ENCODE data around the gene RAVER2. TPM values are rescaled to one million over a fixed set of nuclear protein-coding genes. Genes with fewer than 3 reads are reported as not detected.
"Not testable (repeated sequence)": the region's sequence is repeated elsewhere in the genome, so short reads cannot be mapped to it uniquely, and the experiment has no call there.

Gene RAVER2
- total RNA-seq, 1 donor from 2014 or later = 28.3 TPM

DNA sequence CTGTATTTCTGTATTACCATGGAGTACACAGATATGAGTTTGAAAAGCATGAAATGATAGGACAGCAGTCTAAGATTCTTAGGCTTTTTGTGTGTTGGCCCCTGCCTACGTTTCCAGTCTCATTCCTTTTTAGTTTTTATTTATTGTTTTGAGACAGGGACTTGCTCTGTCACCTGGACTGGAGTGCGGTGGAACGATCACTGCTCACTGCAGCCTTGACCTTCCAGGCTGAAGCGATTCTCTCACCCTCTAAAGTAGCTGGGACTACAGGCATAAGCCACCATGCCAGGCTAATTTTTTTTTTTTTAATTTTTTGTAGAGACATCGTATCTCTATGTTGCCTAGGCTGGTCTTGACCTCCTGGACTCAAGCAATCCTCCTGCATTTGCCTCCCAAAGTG lies 3.8 kb downstream of the RAVER2 start:
- DNase-seq = no peak

DNA sequence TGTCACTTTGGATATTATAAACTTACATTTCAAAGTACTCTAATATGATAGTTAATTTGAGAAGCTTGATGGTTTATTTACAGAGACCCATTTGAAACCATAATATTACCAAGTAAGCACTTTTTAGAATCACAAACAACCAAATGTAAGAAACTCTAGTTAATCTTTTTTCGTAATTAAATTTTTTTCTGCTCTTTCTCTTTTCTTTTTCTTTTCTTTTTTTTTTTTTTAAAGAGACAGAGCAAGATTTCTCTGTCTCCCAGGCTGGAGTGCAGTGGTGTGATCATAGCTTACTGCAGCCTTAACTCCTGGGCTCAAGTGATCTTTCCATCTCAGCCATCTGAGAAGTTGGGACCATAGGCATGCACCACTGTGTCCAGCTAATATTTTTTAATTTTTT lies 5.2 kb downstream of the RAVER2 start:
- no peak for DNase-seq

DNA sequence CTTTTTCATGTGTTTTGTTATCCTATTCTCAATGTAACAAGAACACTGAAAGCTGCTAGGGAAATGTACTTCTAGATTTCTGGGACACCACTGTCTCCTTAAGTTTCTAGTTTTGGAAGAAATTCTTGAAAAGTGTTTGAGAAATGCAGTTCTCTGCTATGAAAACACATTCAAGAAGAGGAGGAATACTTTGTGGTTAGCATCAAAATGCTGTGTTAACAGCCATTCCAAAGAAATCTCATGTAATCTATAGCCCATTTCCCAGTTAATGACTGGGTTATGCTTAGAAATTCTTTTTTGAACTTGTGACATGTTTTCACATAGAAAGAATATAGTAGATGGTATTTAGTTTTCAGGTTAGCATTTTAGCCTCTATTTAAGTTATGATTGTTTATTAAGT lies 6.0 kb downstream of the RAVER2 start:
- DNase-seq = no peak

DNA sequence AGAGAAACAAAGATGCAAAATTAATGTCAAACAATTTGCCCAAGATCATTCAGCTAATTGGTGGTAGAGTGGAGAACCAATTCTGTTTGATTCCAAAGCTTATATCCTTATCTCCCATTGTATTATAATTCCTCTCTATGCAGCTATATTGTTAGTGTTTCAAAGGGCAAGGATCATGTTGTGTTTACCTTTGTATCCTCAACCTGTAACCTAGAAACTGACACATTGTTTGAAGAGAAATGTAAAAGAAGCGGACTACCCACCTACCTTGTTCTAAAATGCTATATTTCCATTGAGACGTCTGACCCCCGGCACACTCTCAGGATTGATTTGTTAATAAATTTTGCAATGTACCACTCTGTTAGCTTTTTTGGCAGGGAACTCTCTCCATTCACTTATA lies 9.3 kb downstream of the RAVER2 start:
- no peak for DNase-seq

DNA sequence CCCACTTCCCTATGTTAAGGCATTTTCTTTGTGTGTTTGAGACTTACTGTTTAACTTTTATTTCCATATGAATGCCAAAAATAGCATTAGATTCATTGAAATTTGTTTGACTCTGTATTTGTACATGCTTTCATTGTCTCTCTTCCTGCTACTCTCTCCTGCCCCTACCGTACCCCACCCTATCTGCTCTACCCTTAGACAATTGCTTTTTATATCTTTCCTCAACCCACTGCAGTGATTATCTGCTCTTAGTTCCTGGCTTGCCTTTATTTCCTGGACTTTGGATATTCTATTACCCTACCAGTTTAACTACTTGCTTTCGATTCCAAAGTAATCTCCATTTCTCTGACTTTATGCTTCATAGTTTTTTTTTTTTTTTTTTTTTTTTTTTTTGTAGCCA lies 10.5 kb downstream of the RAVER2 start:
- DNase-seq = no peak

DNA sequence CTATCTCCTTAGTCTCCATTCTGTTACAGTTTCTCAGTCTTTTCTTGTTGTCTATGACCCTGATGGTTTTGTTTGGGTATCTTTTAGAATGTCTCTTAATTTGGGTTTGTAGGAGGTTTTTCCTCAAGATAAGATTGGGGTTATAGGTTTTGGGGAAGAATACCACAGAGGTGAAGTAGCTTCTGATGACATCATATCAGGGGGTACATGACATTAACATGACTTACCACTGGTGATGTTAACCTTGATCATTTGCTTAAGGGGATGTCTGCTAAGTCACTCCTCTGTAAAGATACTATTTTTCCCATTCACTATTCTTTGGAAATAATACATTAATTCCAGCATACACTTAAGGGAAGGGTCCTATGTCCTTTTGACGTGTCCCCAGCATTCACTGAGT lies 11.9 kb downstream of the RAVER2 start:
- DNase-seq = no peak

DNA sequence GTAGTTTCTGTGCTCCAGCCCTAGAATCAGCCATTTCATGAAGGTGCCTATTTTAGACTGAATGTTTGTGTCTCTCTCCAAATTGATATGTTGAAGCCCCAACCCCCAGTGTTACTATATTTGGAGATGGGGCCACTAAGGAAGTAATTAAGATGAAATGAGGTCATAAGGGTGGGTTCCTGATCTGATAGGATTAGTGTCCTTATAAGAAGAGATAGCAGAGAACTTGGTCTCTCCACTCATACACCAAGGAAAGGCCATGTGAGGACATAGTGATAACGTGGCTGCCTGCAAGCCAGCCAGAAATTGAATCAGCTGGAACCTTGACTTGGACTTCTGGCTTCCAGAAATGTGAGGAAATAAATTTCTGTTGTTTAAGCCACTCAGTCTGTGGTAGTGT lies 12.3 kb downstream of the RAVER2 start:
- DNase-seq = no peak

DNA sequence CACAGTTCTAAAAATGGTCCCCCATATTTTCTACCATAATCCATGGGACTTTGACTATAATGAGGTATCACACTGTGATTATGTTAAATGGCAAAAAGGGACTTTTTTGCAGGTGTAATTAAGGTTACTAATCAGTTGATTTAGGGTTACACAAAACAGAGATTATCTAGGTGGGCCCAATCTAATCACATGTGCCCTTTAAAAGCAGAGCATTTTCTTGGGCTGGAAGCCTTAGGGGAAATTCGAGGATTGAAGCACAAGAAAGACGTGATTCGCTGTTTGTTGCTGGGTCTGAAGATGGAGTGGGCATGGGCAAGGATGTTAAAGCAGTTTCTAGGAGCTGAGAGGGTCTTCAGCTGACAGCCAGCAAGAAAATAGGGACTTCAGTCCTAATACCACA lies 13.4 kb downstream of the RAVER2 start:
- no peak for DNase-seq

DNA sequence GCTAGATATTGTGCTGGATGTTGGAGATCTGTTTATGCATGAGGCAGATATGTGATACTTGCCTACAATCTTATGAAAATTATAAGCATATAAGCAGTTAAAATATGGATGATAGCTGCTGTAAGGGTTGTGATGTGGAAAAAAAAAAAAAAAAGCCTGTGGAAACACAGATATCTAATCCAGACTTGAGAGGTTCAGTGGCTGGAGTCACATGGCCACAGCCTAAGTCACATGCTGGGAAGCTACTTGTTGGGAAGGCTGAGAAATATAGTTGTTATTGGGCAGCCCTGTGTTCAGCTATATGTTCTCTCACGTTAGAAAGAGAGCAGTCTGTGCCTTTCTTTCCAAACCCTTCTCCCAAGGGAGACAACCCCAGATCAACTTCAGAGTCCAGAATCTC lies 15.1 kb downstream of the RAVER2 start:
- DNase-seq = no peak

DNA sequence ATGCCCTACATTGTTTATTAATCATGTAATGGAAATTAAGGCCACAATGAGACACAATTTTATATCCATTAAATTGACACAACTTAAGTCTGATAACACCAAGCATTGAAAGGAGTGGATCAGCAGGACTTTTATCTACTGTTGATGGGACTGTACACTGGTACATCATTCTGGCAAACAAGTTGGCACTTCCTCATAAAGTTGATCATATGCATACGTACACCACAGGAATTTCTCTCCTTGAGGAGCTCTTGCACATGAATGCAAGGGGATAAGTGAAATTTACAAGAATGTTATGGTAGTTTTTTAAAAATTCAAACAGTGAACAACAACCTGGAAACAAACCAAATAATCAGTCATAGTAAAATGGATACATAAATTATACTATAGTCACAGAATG lies 20.1 kb downstream of the RAVER2 start:
- DNase-seq = no peak

DNA sequence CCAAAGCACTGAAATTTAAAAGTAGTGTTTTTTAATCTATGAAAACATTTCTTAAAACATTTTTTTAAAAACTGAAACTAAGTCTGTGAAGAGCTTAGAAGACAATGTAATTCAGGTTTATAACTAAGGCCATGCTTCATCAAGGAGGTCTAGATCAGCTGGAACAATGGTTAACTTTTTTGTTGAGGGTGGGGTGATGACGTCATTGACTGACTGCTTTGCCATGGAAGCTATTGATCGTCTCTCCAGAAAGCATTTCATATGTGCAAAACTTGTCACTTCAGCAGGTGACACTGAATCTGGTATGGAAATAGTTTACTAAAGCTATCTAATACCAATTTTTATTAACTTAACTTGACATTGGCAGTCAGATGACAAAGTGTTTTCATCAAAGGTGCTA lies 21.0 kb downstream of the RAVER2 start:
- DNase-seq = no peak

DNA sequence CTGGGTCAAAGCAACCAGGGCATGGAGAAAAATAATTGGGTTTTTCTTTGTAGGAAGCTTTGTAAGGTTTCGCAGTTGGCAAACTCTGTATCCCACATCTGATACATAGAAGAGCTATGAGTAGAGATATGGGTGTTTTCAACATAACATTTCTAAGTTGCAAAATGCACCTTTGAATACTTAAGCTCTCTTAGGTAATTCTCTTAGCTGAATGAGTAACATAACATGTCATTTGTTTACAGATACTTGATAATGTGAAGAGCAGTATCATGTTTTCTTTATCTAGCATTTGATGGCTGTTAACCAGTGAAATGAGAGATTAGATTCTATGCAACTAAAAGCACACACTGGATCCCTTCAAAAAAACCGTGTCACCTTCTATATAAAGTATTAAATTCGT lies 21.6 kb downstream of the RAVER2 start:
- no peak for DNase-seq

DNA sequence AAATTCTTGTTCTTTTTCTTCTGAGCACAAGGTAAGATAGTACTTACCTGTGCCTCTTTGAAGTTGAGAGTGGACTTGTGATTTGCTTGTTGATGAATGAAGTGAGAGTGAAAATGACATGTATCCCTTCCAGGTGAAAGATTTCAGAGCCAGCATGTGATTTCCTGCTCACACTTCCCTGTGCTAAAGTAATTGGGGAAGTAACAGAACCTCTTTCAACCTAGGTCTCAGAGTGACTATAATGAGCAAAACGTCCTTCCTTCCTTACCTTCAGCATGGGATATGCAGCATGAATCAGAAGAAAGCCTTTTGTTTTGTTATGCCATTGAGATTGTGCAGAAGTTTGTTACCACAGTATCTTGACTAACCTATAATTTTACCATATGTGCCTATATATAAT lies 24.6 kb downstream of the RAVER2 start:
- DNase-seq = no peak

DNA sequence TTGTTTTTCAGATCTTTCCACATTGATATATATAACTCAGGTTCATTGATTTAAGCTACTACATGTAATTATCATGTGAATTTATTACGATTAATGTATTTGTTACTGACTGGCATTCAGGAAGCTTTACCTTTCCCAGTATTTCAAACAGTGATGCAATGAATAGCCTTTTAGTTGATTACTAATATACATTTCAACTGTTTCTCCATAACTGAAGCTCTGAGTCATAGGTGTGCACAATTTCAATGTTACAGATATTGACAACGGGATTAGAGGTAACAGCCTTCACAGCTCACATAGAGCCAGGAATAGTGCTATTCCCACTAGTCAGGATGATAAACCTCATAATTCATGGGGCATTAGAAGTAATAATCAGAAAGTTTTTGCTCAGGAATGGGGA lies 25.1 kb downstream of the RAVER2 start:
- no peak for DNase-seq

DNA sequence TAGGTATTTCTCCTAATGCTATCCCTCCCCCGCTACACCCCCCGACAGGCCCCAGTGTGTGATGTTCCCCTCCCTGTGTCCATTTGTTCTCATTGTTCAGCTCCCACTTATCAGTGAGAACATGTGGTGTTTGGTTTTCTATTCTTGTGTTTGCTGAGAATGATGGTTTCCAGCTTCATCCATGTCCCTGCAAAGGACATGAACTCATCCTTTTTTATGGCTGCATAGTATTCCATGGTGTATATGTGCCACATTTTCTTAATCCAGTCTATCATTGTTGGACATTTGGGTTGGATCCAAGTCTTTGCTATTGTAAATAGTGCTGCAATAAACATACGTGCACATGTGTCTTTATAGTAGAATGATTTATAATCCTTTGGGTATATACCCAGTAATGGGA lies 28.4 kb downstream of the RAVER2 start:
- not testable (repeated sequence) for DNase-seq

DNA sequence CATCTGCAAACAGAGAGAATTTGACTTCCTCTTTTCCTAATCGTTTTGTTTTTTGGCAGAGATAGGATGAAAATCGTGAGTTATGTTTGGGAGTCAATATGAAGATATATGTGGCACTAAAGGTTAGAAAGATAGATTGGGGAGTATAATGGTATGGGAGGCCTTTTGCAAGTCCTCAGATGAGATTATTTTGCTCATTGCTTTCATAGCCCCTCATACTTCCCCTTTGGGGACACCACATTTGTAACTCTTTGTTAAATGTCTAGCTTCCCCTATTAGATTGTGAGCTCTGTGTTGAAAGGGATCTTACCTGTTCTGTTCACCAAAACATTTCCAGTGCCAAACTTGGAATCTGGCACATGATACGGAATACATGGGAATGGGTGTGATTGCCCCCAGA lies 30.2 kb downstream of the RAVER2 start:
- DNase-seq = no peak

DNA sequence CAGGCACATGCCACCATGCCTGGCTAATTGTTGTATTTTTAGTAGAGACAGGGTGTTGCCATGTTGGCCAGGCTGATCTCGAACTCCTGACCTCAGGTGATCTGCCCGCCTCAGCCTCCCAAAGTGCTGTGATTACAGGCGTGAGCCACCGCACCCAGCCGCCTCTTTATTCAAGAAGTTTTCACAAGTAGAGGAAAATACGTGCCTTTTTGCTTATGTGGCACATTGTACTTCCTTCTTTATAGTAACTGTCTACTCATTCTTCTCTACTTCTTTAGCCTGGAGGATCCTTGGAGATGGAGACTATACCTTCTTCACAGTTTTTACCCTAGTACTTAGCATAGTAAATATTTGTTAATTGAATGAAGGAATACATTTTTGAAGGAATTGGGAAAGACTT lies 37.2 kb downstream of the RAVER2 start:
- DNase-seq = not testable (repeated sequence)

DNA sequence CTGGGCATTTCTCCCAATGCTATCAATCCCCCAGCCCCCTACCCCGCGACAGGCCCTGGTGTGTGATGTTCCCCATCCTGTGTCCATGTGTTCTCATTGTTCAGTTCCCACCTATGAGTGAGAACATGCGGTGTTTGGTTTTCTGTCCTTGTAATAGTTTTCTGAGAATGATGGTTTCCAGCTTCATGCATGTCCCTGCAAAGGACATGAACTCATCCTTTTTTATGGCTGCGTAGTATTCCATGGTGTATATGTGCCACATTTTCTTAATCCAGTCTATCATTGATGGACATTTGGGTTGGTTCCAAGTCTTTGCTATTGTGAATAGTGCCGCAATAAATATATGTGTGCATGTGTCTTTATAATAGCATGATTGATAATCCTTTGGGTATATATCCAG lies 38.0 kb downstream of the RAVER2 start:
- DNase-seq = not testable (repeated sequence)

DNA sequence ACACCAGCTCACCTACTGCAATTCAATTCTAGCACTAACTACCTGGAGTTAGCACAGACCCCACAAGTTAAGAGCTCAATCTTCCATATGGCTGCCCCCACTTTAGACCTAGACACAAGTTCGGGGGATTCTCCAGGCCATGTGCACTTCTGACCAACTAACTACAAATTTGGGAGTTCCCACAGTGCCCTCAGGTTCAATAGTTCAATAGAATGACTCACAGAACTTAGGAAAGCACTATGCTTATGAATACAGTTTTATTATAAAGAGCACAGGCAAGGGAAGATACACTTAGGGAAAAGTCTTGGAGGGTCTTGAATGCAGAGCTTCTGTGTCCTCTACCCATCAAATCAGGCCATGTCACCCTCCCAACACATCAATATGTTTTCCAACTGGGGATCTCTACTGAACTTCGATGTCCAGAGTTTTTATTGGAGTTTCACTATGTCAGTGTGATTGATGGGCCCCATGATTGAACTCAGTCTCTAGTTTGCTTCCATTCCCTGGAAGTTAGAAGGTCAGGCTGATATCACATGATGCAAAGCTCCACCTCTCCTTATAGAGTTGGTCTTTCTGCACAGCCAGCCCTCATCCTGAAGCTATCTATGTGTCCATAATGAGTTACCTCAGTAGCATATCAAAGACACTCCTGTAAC lies 46.1 kb downstream of the RAVER2 start:
- DNase-seq = no peak

DNA sequence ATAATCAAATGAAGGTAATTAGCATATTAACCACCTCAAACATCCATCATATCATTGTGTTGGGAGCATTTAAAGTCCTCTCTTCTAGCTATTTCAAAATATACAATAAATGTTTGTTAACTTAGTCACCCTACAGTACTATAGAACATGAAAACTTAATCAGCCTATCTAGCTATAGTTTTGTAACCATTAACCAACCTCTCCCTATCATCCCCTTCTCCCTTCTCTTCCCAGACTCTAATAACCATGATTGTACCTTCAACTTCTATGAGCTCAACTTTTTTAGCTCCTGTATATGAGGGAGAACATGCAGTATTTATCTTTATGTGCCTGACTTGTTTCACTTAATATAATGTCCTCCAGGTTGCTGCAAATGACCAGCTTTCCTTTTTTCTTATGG lies 54.0 kb downstream of the RAVER2 start:
- no peak for DNase-seq

DNA sequence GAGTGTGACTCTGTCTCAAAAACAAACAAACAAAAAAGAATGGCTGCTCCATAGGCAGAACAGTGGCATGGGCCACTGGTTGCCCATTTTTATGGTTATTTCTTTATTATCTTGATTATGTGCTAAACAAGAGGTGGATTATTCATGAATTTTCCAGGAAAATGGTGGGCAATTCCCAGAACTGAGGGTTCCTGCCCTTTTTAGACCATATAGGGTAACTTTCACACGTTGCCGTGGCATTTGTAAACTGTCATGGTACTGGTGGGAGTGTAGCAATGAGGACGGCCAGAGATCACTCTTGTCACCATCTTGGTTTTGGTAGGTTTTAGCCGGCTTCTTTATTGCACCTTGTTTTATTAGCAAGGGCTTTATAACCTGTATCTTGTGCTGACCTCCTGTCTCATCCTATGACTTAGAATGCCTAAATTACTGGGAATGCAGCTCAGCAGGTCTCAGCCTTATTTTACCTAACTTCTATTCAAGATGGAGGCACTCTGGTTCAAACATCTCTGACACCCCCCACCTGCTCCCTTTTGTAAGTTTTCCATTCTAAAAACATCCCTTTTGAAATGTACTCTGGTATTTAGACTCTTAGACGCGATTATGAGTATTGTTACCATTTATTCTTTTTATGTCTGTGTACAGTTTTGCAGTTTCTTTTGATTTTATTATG lies 57.1 kb downstream of the RAVER2 start:
- no peak for DNase-seq

DNA sequence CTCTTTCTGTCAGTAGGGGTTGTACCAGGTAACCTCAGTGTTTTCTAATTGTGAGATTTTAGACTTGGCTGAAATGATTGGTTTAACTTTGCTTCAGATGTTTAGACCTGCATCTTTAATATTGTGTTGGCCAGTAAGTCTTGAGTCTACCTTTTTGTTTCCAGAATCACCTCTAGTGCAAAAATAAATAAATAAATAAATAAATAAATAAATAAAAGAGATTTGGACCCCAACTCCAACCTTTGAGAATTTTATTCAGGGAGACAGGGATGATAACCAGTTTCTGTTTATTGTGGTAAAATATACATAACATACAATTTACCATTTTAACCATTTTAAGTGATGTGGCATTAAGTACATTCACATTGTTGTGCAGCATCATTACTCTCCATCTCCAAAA lies 64.4 kb downstream of the RAVER2 start:
- DNase-seq = no peak

DNA sequence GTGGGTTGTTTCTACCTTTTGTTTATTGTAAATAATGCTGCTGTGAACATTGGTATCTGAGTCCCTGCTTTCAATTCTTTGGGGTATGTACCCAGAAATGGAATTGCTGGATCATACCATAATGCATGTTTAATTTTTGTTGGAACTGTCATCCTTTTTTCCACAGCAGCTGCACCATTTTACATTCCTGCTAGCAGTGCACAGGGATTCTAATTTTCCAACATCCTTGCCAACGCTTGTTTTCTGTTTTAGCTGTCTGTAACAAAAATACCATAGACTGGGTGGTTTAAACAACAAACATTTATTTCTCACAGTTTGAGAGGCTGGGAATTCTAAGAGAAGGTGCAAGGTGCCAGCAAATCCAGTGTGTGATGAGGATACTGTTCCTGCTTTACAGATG lies 65.1 kb downstream of the RAVER2 start:
- peak; percentile 9 for DNase-seq

DNA sequence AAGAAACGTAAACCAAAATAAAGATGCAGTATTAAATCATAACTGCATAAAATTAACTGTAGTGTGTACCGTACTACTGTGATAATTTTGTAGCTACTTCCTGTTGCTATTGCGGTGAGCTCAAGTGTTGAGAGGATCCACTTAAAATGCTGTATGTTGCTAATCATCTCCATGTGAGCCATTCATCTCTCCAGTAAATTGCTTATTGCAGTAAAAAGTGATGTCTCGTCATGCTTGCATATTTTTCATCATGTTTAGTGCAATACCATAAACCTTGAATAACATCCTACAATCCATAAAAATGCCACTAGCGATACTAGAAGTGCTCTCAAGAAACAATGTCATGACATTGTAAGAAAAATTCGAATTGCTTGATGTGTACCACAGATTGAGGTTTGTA lies 66.3 kb downstream of the RAVER2 start:
- no peak for DNase-seq

DNA sequence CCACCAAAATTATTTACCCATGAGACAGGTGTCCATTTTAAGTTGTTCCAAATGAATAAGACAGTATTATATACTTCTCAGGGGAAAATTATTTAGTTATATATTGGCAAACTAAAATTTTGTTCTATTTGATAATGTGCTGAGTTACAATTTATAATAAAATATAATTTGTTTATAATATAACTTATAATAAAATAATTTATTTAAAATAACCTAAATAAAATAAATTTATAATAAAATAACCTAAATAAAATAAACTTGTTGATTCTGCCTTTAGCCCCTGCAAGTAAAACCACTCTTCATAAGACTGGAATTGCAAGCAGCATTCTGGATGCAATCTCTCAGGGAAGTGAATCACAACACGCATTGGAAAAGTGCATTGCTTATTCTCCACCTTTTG lies 69.6 kb downstream of the RAVER2 start:
- no peak for DNase-seq

Measured in tongue (tissue), 2 donors.